ENCODE data around the gene IGSF9B.

Gene IGSF9B

GRCh38 chr11:133936136-133936535, 20.6 kb downstream of the IGSF9B start:
- DNase-seq: no peak

GRCh38 chr11:133935551-133935910, 21.2 kb downstream of the IGSF9B start:
- DNase-seq: no peak

- DNase-seq: no peak
Observed at GRCh38 chr11:133934599-133935550, 21.9 kb downstream of the IGSF9B start.

- no peak for DNase-seq
Observed at GRCh38 chr11:133934096-133934495, 22.7 kb downstream of the IGSF9B start.

GRCh38 chr11:133931449-133932060, 25.2 kb downstream of the IGSF9B start:
- no peak for DNase-seq

- no peak for DNase-seq
Observed at GRCh38 chr11:133930767-133931448, 25.9 kb downstream of the IGSF9B start.

GRCh38 chr11:133930053-133930766, 26.6 kb downstream of the IGSF9B start:
- no peak for DNase-seq

- DNase-seq: no peak
Observed at GRCh38 chr11:133929401-133930052, 27.2 kb downstream of the IGSF9B start.

- DNase-seq: no peak
Observed at GRCh38 chr11:133928628-133929059, 28.1 kb downstream of the IGSF9B start.

GRCh38 chr11:133927690-133928627, 28.8 kb downstream of the IGSF9B start:
- DNase-seq: peak in 1 of 2 donors; percentile 27

GRCh38 chr11:133926466-133927246, 30.1 kb downstream of the IGSF9B start:
- DNase-seq: no peak

GRCh38 chr11:133925756-133926155, 31.0 kb downstream of the IGSF9B start:
- no peak for DNase-seq

- no peak for DNase-seq
Observed at GRCh38 chr11:133924661-133925060, 32.1 kb downstream of the IGSF9B start.

GRCh38 chr11:133922078-133922870, 34.5 kb downstream of the IGSF9B start:
- no peak for DNase-seq

GRCh38 chr11:133921513-133921912, 35.3 kb downstream of the IGSF9B start:
- no peak for DNase-seq

- DNase-seq: no peak
Observed at GRCh38 chr11:133921026-133921425, 35.7 kb downstream of the IGSF9B start.

- no peak for DNase-seq
Observed at GRCh38 chr11:133920109-133920990, 36.4 kb downstream of the IGSF9B start.

GRCh38 chr11:133919330-133920108, 37.2 kb downstream of the IGSF9B start:
- no peak for DNase-seq

Data from inflammatory macrophage treated with lipopolysaccharide for 1 hour (primary cell).